Inferior parietal cortex (tissue), 1 donor: Measurements from ENCODE around the gene CYGB.

ENCODE experiments used
- DNase-seq: peaks from one replicate; pipeline ENCODE4 v3.0.0-alpha.2; 2016; ENCODE audit errors: extremely low spot score

Gene CYGB

GRCh38 chr17:76500747-76501017 is 36.8 kb downstream of the CYGB start:
- DNase-seq, result no peak

GRCh38 chr17:76500074-76500746 is 37.3 kb downstream of the CYGB start:
- no peak for DNase-seq

GRCh38 chr17:76499267-76499667 is 38.2 kb downstream of the CYGB start:
- DNase-seq, result no peak

- no peak for DNase-seq
These were observed 38.6 kb downstream of the CYGB start for GRCh38 chr17:76498876-76499251.

- no peak for DNase-seq
These were observed 39.3 kb downstream of the CYGB start for GRCh38 chr17:76497979-76498875.

GRCh38 chr17:76497699-76497978 is 39.9 kb downstream of the CYGB start:
- no peak for DNase-seq

GRCh38 chr17:76496464-76496863 is 41.0 kb downstream of the CYGB start:
- no peak for DNase-seq

- no peak for DNase-seq
These were observed 41.7 kb downstream of the CYGB start for GRCh38 chr17:76495663-76496400.

- no peak for DNase-seq
These were observed 43.9 kb downstream of the CYGB start for GRCh38 chr17:76493505-76494167.

- no peak for DNase-seq
These were observed 44.5 kb downstream of the CYGB start for GRCh38 chr17:76492989-76493501.

- DNase-seq, result no peak
These were observed 45.2 kb downstream of the CYGB start for GRCh38 chr17:76492123-76492988.

- no peak for DNase-seq
These were observed 46.0 kb downstream of the CYGB start for GRCh38 chr17:76491271-76492122.

GRCh38 chr17:76490112-76490710 is 47.3 kb downstream of the CYGB start:
- no peak for DNase-seq

- no peak for DNase-seq
These were observed 49.9 kb downstream of the CYGB start for GRCh38 chr17:76487451-76488192.

GRCh38 chr17:76485569-76485968 is 51.9 kb downstream of the CYGB start:
- peak; percentile 44 for DNase-seq

GRCh38 chr17:76484228-76484725 is 53.2 kb downstream of the CYGB start:
- DNase-seq, result no peak

GRCh38 chr17:76481071-76481655 is 56.3 kb downstream of the CYGB start:
- no peak for DNase-seq

GRCh38 chr17:76480632-76481031 is 56.9 kb downstream of the CYGB start:
- no peak for DNase-seq
